Mammary epithelial cell (primary cell): ENCODE measurements around the gene KIRREL3.

Experiments
- EZH2 ChIP-seq: IDR thresholded peaks from 2 replicates; pipeline ENCODE4 v1.6.1; 2012; ENCODE audit warnings: low read length, inconsistent platforms, borderline replicate concordance
- TF ChIP-seq, protein P1 (sequence below), 2 donors: IDR thresholded peaks in 1 of 2; conservative IDR thresholded peaks in 1 of 2; 2 replicates each; pipeline ENCODE4 v1.5.1; 2011 to 2012; ENCODE audit warnings: inconsistent platforms in 2 of 2, low read length in 2 of 2, mild to moderate bottlenecking in 2 of 2, control low read depth in 1 of 2, low read depth in 1 of 2; ENCODE audit not compliant: insufficient read depth in 1 of 2; ENCODE audit errors: extremely low read depth in 1 of 2

DNA sequence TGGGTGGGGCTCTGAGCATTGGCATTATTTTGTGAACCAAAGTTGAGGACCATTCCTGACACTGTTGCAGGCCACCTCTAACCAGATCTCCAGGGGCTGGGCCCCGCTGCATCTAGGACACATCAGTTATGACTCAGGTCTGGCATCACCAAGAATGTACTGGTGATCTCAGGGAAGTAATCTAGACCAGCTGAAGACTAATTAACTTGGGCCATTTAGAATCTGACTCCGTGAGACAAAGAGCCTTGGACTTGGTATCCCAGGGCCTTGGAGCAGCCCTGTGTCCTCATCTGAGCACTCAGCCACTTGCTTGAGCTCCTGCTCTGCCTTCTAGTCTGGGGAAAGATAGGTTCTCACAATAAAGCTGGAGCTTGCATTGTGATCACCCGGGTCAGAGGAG is 200.6 kb downstream of the KIRREL3 start:
- TF ChIP-seq, protein P1, sequence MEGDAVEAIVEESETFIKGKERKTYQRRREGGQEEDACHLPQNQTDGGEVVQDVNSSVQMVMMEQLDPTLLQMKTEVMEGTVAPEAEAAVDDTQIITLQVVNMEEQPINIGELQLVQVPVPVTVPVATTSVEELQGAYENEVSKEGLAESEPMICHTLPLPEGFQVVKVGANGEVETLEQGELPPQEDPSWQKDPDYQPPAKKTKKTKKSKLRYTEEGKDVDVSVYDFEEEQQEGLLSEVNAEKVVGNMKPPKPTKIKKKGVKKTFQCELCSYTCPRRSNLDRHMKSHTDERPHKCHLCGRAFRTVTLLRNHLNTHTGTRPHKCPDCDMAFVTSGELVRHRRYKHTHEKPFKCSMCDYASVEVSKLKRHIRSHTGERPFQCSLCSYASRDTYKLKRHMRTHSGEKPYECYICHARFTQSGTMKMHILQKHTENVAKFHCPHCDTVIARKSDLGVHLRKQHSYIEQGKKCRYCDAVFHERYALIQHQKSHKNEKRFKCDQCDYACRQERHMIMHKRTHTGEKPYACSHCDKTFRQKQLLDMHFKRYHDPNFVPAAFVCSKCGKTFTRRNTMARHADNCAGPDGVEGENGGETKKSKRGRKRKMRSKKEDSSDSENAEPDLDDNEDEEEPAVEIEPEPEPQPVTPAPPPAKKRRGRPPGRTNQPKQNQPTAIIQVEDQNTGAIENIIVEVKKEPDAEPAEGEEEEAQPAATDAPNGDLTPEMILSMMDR (conservative IDR thresholded peaks at IDR 0.05 in 1 of 2, IDR thresholded peaks at IDR 0.05 in 1 of 2; ENCODE audit: extremely low read depth in 1 of 2, insufficient read depth in 1 of 2, low read depth in 1 of 2, low read length in 2 of 2), result no peak
- TF ChIP-seq EZH2, result no peak
